Stimulated activated CD8-positive, alpha-beta memory T cell treated with anti-CD3 and anti-CD28 coated beads, Interleukin-7, amount 100 ng/mL, for 4 hours (primary cell): ENCODE data around the gene CCDC134.
A peak's percentile ranks its signal among the peaks of the same experiment; 100 is the strongest.

Experiments
- DNase-seq, 2 donors: peaks; one replicate each; pipeline ENCODE4 v3.0.0-alpha.2; 2020; ENCODE audit warnings: low read depth in 2 of 2

The CCDC134 gene

DNA sequence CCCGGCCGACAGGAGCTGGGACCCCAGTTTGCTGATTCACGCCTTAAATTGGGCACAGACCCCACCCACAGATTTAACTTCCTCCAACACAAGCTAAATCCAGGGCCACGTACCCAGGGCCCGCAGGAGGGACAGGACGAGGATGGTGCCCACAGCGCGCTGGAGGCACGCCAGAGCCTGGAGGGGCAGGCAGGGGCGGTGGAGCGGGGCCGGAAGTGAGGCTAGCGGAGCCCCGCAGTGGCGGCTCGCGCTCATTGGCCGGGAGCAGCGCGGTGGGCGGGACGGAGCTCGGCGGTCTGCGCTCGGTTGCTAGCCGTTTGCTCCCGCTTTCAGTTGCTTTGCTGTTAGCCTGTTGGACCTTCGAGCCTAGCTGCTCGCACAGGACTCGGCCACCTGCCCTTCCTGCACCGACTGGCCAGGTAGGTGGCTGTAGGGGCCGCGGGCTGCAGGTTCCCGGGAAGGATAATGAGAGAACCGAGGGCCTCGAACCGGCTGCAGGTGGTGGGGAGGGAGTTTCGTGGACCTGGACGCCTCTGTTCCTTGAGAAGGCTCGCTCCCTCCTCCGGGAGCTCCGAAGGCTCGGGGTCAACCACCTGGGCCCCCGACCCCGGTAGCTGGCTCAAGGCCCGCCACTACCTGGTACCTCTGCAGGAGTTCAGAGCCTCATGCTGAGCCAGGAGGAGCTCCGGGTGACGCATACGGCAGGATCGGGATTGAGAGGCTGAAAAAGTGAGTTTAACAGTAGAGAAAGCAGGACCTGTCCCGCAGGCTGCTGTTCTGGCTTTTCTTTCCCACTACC is at the start of gene CCDC134:
CCDC134 (plus strand) TSS at position 332 of the 799 bp plus-strand sequence. CDS start 8,212 bp downstream, outside the sequence.
- DNase-seq, result peak; percentile 77 to 90

DNA sequence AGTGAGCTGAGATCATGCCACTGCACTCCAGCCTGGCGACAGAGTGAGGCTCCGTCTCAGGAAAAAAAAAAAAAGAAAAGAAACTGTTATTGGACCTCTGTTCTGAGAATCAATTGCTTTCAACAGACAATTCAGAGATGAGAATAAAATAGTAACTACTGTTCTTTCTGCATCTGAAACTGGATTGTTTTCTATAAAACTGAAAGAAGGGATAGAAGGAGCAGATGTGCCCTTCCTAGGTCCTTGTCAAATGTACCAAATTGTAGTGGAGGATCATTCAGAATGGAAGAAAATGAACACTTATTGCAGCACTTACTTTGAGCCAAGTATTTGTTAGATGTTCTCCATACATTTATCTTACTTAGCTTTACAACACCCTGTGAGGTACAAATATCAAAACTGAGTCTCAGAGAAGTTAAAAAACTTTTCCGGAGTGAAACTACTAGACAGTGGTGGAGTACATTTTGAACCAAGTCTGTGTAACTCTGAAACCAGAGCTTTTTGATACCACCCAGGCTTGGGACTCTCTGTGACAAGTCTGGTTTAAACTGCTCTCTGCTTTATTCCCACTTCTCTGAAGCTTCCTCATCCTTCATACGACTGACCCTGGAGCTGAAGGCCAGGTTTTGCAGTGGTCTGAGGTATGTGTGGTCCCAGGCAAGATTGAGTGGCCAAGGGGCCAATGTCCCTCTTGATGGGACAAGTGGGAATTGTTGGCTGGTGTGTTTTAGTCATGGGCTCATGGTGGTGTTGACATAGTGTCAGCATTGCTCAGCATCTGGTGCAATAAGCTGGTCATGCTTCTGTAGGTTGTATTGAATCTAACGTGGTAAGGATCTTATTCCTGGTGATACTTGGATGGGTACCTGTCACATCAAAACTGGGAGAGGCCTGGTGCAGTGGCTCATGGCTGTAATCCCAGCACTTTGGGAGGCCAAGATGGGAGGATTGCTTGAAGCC is 48.2 kb upstream of the CCDC134 start:
- DNase-seq, result no peak

DNA sequence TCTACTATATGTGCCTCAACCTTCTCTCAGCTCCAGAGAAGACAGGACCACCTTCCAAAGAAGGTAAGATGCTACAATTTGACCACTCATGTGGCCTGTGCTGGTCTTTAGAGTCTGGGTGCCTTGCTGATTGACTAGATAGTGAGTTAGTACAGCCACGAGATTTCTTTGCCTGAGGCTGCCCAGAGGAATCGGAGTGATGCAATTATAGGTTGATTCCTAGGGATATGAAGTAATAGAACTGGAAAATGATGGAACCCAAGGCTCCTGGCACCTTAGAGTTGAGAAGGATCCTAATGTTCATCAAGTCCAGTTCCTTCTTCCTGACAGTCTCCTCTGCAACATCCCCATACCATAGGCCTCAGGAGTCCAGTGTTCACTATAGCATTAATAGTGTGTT is 46.5 kb upstream of the CCDC134 start:
- no peak for DNase-seq

DNA sequence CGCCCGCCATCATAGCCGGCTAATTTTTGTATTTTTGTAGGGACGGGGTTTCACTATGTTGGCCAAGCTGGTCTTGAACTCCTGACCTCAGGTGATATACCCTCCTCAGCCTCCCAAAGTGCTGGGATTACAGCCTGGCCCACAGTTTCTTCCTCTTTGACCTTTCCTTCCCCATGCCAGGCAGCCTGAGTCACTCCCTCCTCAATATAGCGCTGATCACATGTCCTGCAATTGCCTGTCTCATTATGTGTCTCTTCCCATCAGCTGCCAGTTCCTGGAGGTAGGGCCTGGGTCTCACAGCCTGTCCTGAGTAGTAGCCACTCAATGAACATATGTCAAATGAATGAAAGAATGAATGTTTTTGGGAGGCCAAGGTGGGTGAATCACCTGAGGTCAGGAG is 43.0 kb upstream of the CCDC134 start:
- no peak for DNase-seq

DNA sequence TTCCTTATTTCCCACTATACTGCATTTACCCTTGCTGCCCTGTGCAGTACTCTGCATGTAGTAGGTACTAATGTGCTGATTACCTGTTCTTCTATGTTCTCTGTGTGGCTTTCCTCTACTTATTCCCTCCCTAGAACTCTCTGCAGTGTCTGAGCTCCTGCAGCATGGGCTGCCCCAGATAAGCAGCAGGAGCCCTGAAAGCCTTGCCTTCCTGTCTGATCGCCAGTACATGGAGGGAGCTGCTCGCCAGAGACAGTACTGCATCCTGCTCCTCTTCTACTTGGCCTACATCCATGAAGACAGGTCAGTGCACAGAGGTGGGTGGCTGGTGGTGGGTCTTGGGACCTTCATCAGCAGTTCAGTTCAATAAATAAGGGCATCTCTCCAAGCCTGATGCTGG is 42.2 kb upstream of the CCDC134 start:
- DNase-seq, result no peak

DNA sequence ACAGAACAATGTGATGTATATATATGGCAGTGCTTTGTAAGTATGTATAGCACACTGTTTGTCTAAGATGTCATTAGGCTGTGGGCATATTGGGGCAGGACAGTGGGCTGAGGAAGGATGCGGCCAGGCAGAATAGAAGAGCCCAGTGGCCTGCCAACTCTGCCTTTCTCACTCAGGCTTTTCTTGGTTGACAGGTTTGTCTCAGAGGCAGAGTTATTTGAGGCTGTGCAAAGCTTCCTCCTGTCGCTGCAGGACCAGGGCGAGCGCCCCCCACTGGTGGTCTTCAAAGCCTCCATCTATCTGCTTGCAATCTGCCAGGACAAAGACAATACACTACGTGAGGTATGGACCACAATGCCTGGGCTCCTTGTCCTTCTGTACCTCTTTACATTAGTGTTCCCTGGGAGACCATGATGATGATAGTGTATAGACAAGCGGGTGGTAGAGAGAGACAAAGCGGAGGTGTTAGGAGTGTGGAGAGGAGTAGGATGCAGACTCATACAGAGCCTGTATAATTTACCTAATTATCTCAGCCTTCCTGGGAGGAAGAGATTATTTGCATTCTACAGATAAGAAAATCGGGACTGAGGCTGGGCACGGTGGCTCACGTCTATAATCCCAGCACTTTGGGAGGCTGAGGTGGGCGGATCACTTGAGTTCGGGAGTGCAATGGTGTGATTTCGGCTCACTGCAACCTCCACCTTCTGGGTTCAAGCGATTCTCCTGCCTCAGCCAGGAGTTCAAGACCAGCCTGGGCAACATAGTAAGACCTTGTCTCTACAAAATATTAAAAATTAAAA is 37.3 kb upstream of the CCDC134 start:
- DNase-seq, result no peak

DNA sequence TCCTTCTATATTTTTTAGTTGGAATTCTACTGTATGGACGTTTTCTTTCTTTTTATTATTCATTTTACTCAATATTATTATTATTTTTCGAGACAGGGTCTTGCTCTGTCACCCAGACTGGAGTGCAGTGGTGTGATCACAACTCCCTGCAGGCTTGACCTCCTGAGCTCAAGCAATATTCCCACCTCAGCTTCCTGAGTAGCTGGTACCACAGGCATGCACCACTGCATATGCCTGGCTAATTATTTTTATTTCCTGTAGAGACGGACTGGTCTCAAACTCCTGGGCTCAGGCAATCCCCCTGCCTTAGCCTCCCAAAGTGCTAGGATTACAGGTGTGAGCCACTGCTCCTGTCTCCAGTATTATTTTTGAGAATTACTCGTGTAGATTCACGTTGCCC is 34.0 kb upstream of the CCDC134 start:
- no peak for DNase-seq

DNA sequence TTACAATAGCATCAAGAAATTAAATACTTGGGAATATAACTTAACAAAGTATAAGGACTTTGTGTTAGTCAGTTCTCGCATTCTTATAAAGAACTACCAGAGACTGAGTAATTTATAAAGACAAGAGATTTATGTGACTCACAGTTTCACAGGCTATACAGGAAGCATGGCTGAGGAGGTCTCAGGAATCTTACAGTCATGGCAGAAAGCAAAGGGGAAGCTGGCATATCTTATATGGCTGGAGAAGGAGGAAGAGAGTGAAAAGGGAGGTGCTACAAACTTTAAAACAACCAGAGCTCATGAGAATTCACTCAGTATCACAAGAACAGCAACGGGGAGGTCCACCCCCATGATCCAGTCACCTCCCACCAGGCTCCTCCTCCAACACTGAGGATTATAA is 32.0 kb upstream of the CCDC134 start:
- DNase-seq, result no peak

DNA sequence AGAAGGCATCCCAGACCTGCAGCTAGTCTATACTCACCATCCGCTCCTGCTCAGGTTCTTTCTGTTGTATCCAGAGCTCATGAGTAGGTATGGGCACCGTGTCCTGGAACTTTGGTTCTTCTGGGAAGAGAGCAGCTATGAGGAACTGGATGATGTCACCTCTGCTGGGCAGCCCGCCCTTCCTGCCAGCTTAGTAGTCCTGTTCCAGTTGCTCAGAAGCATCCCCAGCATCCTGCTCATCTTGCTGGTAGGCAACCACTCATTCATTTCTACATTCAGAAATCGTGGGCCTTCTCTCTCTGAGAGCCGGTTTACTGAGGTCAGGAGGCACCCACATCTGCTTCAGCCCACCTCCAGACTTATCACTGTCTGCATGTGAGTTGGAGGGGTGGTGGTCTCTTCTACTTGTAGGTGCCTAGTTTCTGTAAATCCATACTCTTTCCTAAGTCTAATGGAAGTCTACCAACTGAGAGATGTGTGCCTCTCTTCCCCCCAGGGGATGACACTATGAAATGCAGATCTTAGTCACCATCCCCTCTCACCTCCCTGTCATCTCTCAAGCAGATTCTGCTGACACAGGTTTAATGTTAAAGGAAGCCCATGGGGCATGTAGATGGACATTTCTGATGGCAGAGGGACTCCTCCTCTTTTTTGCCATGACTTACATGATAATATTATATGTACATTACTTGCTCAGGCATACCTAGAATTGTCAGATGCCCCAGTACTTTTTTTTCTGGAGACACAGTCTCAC is 29.6 kb upstream of the CCDC134 start:
- DNase-seq, result no peak

DNA sequence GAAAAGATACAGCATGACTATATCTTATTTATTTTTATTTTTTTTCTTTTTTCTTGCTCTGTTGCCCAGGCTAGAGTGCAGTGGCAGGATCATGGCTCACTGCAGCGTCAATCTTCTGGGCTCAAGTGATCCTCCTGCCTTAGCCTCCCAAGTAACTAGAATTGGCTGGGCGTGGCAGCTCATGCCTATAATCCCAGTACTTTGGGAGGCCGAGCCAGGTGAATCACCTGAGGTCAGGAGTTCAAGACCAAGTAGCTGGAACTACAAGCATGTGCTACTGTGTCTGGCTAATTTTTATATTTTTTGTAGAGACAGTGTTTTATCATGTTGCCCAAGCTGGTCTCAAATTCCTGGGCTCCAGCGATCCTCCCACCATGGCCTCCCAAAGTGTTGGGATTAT is 28.3 kb upstream of the CCDC134 start:
- no peak for DNase-seq

DNA sequence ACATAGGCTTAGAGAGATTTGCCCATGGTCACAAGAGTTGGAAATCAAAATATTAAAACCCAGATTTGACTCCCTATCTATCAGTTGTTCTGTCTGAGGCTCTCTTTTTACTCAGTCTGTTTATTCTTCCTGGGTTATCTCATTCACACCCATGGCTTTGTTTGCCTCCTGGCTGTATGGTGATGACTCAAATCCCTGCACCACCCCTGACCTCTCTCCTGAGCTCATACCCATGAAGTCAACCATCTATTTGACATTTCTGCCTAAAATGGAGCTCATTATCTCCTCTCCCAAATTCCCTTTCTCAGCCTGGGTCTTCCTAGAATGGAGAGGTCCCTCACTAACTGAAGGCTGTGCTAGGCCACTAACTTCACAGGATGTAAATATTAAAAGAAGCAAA is 27.8 kb upstream of the CCDC134 start:
- no peak for DNase-seq

DNA sequence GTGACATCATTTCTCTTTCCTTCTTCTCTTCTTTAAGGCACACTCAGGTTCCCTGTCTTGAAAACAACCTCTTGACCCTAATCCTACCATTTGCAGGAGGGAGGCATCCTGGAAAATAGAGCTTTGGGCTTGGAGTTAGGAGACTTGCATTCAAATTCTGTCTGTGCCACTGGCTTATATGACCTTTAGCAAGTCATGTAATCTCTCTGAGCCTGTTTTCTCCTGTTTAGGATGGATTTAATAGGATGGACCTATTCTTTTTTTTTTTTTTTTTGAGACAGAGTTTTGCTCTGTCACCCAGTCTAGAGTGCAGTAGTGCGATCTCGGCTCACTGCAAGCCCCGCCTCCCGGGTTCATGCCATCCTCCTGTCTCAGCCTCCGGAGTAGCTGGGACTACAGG is 25.1 kb upstream of the CCDC134 start:
- DNase-seq, result no peak

DNA sequence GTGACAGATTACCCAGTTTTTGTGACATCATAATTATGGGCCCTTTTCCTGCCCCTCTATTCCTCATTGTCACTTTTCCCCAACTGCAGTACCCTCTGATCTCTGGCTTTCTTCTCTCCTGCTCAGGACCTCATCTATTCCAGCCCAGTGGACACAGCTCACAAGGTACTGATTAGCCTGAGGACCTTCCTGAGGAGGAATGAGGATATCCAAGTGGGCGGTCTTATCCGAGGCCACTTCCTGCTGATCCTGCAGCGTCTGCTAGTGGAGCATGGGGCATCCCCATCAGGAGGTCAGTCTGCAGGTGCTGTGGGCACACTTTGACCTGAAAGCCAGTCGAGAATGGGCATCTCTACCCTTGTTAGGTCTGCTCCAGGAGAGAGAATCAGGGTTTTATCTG is 24.5 kb upstream of the CCDC134 start:
- no peak for DNase-seq

DNA sequence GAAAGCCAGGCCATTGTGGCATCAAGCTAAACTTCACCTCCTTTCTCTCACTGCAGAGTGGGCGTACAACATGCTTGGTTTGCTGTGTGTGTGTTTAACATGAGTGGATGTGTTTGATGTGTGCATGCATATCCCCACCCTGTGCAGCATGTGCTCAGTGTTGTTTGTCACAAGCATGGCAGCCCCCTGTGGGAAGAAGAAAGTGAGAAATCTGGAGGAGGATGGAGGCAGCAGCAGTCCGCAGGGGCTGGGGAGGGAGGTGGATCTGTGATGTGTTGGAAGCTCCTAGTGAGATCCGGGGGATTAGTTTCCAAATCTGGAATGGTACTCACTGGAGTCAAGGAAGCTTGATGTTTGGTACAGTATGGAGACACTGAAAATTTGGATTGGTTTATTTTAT is 24.1 kb upstream of the CCDC134 start:
- no peak for DNase-seq

DNA sequence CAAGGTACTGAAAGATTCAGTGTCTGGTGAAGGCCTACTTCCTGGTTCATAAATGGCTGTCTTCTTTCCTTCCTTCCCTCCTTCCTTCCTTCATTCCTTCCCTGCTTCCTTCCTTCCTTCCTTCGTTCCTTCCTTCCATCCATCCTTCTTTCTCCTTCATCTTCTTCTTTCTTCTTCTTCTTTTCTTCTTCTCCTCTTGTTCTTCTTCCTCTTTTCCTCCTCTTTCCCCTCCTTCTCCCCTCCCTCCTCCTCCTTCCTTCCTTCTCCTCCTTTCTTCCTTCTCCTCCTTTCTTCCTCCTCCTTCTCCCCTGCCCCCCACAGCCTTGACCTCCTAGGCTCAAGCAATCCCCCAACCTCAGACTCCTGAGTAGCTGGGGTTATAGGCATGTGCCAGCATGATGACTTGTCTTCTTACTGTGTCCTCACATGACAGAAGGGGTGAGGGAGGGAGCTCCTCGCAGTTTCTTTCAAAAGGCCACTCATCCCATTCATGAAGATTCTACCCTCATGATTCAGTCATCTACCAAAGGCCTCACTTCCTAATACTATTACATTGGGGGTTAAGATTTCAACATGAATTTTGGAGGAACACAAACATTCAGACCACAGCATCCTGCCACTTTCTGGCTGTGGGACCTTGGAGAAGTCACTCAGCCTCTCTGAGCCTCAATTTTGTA is 22.6 kb upstream of the CCDC134 start:
- no peak for DNase-seq

DNA sequence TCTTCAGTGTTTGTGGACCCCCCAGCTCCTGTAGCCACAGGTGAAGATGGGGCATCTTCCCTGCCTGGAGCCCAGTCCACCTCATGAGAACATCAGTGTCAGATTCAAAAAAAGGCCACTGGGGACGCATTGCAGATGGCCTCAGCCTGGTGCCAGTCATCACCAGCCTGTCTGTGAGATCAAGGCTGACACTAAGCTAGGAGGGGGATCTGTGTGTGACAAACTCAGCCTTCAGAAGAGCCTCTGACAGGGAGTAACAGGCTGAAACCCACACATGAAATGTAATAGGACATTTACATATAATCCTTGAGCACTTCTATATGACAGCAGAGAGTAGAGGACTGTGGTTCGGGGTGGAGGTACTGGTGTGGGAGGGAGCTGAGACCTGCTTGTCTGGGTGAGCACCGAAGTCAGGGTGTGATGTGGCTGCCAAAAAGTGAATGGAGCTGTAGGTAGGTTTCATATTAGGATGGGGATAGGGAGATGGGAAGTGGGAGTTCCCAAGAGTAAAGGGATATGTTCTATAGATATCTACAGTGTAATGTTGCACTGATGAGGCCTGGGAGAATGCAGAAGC is 20.5 kb upstream of the CCDC134 start:
- no peak for DNase-seq

DNA sequence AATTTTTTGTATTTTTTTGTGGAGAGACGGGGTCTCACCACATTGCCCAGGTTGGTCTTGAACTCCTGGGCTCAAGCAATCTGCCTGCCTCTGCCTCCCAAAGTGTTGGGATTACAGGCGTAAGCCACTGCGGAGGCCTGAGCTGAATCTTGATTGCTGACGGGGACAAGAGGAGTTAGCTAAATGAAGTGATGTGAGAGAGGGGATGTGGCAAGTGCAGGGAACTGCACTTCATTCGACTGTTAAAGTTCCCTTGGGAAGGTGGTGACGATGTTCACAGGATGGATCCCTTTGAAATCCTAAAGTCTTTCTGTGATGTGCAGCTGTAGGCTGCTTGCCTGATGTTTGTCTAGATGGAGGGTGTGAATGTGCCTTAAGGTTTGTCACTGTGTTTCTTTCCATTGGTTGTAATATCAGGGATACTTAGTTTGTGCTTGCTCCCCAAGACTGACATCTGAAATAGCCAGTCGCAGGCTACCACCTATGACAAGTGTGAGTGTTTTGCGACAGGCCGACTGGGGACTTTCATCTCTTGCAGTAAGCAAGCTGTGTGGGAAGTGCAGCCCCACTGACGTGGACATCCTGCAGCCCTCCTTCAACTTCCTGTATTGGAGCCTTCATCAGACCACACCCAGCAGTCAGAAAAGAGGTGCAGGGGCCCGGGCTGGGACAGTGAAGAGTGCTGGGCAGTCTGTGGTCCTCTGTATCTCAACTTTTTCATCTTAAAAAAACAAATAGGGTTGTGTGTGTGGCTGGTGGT is 19.6 kb upstream of the CCDC134 start:
- peak; percentile 78 to 82 for DNase-seq

DNA sequence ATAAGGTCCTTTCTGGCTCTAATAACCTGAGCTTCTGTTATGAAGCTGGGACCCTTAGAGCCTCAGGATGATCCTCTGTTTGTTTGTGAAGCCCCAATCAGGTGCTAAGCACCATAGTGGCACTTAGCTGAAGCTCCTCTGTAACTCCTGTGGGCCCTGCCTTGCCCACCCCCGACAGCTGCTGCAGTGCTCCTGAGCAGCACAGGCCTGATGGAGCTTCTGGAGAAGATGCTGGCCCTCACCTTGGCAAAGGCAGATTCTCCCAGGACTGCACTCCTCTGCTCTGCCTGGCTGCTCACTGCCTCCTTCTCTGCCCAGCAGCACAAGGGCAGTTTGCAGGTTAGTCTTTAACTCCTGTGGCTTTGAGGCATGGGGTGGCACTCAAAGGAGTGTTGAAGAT is 19.0 kb upstream of the CCDC134 start:
- DNase-seq, result no peak

DNA sequence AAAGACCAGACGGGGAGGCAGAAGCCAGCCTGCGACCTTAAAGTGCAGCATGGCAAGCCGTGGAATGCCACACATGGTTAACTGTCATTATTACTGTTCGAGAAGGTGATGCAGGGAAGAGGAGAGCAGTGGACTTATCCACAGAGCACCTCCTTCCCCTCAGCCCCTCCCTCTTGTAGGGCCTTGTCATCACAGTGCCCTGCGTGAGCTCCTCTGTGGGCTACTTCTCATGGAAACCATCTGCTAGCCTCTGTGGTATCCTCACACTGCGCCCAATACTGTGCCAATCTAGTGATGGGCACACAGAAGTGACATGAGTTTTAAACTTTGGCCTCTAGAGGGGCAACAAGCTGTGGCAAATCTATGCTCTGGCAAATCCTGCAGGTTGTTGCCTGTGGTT is 18.2 kb upstream of the CCDC134 start:
- no peak for DNase-seq

DNA sequence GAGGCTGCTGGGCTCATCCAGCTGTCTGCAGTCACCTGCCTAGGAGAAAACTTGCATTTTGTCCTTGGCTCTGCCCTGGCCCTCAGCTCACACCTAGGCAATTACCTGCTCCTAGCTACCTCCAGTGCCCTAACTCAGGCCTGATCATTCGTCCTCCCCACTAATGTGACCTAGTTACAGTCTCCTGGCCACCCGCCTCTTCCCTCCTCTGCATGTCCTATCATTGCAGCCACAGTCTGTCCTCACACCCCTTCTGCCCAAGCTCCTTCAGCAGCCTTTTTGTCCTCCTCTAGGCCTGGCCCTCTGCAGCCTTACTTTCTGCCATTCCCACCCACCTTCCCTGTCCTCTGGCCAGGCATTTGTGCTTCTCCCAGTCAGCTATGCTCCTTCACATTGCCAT is 17.7 kb upstream of the CCDC134 start:
- no peak for DNase-seq
